Chondrocyte (in vitro differentiated cells): Measurements from ENCODE around the gene ADARB2. TPM values are rescaled to one million over a fixed set of nuclear protein-coding genes. Genes with fewer than 3 reads are reported as not detected.
"Not testable (repeated sequence)": the region's sequence is repeated elsewhere in the genome, so short reads cannot be mapped to it uniquely, and the experiment has no call there.

Experiments
- DNase-seq: peaks from one replicate; pipeline ENCODE4 v3.0.0; 2021; ENCODE audit warnings: mixed read lengths, low spot score
- H3K27ac Mint-ChIP-seq: one replicate; pipeline ENCODE4 v1.8.0; 2021; ENCODE audit warnings: mild to moderate bottlenecking, moderate library complexity, mixed read lengths; ENCODE audit not compliant: unreplicated experiment
- H3K27me3 Mint-ChIP-seq: 2 replicates; pipeline ENCODE4 v1.8.0; 2021; ENCODE audit warnings: low read depth, mixed read lengths
- H3K36me3 Mint-ChIP-seq: 2 replicates; pipeline ENCODE4 v1.8.0; 2021; ENCODE audit warnings: low read depth, mixed read lengths
- H3K4me1 Mint-ChIP-seq: 2 replicates; pipeline ENCODE4 v1.8.0; 2021; ENCODE audit warnings: low read depth, mild to moderate bottlenecking, mixed read lengths
- H3K4me3 Mint-ChIP-seq: one replicate; pipeline ENCODE4 v1.8.0; 2021; ENCODE audit warnings: mild to moderate bottlenecking, moderate library complexity, mixed read lengths; ENCODE audit not compliant: unreplicated experiment
- H3K9me3 Mint-ChIP-seq: 2 replicates; pipeline ENCODE4 v1.8.0; 2021; ENCODE audit warnings: low read depth, mixed read lengths
- CTCF ChIP-seq: fragments of 200-600 bp; sonication (generic); IDR thresholded peaks from 2 replicates; pipeline ENCODE4 v1.5.0; 2021; ENCODE audit warnings: antibody characterized with exemption, mild to moderate bottlenecking, moderate library complexity
- total RNA-seq: library from RNA; stranded (reverse); gene quantifications from 3 replicates; pipeline ENCODE4 v1.2.1, GENCODE V29; 2021

ADARB2 gene
- total RNA-seq, 1 donor from 2014 or later = 3.3 TPM

- H3K9me3 Mint-ChIP-seq = no peaks in the 10 kb centered on the region
- H3K4me3 Mint-ChIP-seq = no peak overlapping the region
- no peaks in the 10 kb centered on the region for H3K4me1 Mint-ChIP-seq
- no peak overlapping the region for H3K27ac Mint-ChIP-seq
- H3K27me3 Mint-ChIP-seq = peaks cover 13% of the 10 kb centered on the region
- TF ChIP-seq CTCF = no peak
- no peak for DNase-seq
- no peaks in the 10 kb centered on the region for H3K36me3 Mint-ChIP-seq
These were observed 38.9 kb upstream of the ADARB2 start for GRCh38 chr10:1776127-1776662.

- Mint-ChIP-seq H3K4me3 (no peak overlapping the region), H3K27ac (no peak overlapping the region), H3K9me3 (no peaks in the 10 kb centered on the region)
These were observed 37.5 kb upstream of the ADARB2 start for GRCh38 chr10:1774796-1775195.

GRCh38 chr10:1773204-1773603 is 35.9 kb upstream of the ADARB2 start:
- H3K27ac Mint-ChIP-seq, H3K4me3 Mint-ChIP-seq, H3K36me3 Mint-ChIP-seq, DNase-seq, H3K9me3 Mint-ChIP-seq, H3K27me3 Mint-ChIP-seq, H3K4me1 Mint-ChIP-seq: not testable (repeated sequence)

More at GRCh38 chr10:1774796-1775195, 37.5 kb upstream of the ADARB2 start:
- DNase-seq = no peak
- no peaks in the 10 kb centered on the region for H3K36me3 Mint-ChIP-seq
- no peak for TF ChIP-seq CTCF
- H3K4me1 Mint-ChIP-seq = no peaks in the 10 kb centered on the region
- peaks cover 8% of the 10 kb centered on the region for H3K27me3 Mint-ChIP-seq

GRCh38 chr10:1766049-1766448 is 28.7 kb upstream of the ADARB2 start:
- no peak overlapping the region for H3K4me3 Mint-ChIP-seq
- H3K9me3 Mint-ChIP-seq = no peaks in the 10 kb centered on the region
- H3K36me3 Mint-ChIP-seq = no peaks in the 10 kb centered on the region
- H3K27ac Mint-ChIP-seq = no peak overlapping the region
- no peak for TF ChIP-seq CTCF
- no peak for DNase-seq
- no peaks in the 10 kb centered on the region for H3K27me3 Mint-ChIP-seq
- H3K4me1 Mint-ChIP-seq = no peaks in the 10 kb centered on the region

- Mint-ChIP-seq H3K36me3 (no peaks in the 10 kb centered on the region), H3K9me3 (peaks cover 18% of the 10 kb centered on the region), H3K27me3 (no peaks in the 10 kb centered on the region), H3K4me1 (no peaks in the 10 kb centered on the region), H3K27ac (no peak overlapping the region), H3K4me3 (no peak overlapping the region)
- TF ChIP-seq CTCF = no peak
- DNase-seq = no peak
These were observed 24.8 kb upstream of the ADARB2 start for GRCh38 chr10:1762076-1762475.

- Mint-ChIP-seq H3K27ac (no peak overlapping the region), H3K4me3 (no peak overlapping the region), H3K36me3 (peaks cover 7% of the 10 kb centered on the region), H3K27me3 (peaks cover 13% of the 10 kb centered on the region), H3K9me3 (peaks cover 32% of the 10 kb centered on the region), H3K4me1 (no peaks in the 10 kb centered on the region)
- TF ChIP-seq CTCF = no peak
- no peak for DNase-seq
These were observed 17.3 kb upstream of the ADARB2 start for GRCh38 chr10:1754506-1755153.
